Activated T-helper 1 cell treated with Interleukin-2 at 50 U/mL for 16 hours (primary cell): ENCODE measurements around the gene CEMIP.

Source experiments
- DNase-seq: peaks from one replicate; pipeline ENCODE4 v3.0.0-alpha.2; 2020; ENCODE audit warnings: low read depth

CEMIP gene

GRCh38 chr15:80822676-80823075, 43.5 kb downstream of the CEMIP start:
- no peak for DNase-seq

GRCh38 chr15:80823120-80823519, 44.0 kb downstream of the CEMIP start:
- no peak for DNase-seq

DNA sequence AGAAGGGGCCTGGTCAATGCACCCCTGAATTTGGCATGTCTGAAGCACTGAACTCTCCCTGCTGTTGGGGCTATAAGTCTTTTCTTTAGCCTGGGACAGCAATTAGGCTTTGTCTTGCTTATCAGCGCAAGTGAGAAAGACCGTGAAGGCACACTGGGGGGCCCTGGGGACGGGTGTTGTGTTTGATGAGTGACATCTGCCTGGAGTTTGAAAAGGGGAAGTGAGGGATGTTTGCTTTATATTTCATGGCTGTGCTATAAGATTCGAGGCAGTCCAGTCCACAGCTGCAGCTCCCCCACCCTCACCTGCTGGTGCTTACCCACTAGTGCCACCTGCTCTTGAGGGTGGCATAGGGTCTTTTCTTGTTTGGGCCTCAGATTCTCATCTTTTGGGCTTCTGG, 44.8 kb downstream of the CEMIP start:
- no peak for DNase-seq

DNA sequence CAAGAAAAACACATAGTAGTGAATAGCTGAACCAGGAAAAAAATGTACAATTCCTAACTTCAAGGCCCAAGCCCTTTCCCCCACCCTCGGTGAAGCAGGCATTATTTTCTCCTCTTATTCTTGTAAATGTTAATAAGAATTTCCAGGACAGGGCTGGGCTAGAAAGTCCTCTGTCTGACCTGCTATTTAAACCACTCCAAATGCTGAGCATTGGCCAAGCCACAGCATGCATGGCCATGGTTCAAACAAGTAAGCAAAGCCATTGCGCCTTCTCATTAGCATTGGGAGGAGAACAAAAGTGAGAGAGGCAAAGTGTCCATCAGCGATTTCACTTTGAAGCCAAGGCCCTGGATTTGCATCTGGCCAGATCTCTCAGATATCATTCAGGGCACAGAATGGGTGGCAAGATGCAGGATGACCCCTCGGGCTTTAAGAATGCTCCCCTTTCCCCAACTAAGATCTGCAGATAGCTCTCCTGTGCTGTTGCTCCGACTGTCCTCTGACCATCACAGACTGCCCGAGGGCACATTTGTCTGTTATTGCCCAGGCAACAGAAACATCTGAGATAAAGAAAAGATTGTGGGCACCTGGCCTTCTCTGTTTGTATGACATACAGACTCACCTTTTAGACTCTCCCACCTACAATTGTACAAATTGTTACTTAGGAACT, 46.3 kb downstream of the CEMIP start:
- no peak for DNase-seq

DNA sequence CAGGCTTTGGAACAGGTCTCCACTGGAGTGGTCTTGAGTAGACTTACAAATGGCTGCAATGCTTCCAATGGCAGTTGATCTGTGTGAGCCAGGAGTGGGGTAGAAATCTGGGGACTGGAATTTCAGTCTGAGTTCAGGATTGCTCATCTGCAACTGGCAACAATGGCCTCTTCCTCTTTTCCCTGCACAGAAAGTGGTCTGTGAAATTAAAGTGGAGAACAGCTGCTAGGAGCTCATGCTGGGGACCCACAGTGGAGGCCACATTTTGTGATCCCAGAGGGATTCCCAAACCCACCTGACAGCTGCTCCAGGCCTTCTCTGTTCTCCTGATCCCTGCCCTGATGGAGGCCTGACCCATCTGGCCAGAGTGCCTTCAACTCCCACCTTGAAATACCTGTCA, 49.6 kb downstream of the CEMIP start:
- DNase-seq: no peak

DNA sequence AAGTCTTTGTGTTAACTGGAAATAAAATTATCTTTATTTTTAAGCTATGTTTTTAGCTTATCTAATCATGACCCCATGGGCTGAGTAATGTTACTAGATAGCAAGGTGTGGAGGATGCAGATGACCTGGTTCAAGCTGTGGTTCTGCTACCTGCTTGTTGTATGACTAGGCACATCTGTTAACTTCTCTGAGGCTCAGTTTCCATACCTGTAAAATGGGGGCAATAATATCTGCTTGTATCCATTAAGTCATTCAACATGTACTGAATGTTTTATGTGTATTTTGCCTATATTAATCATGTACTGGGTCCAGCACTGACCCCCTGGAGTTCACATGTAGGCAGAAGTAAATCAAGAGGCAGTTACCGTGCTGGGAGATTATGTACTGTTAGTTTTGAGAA, 51.5 kb downstream of the CEMIP start:
- no peak for DNase-seq

GRCh38 chr15:80831192-80831591, 52.0 kb downstream of the CEMIP start:
- DNase-seq: no peak

GRCh38 chr15:80831606-80832224, 52.5 kb downstream of the CEMIP start:
- DNase-seq: no peak

DNA sequence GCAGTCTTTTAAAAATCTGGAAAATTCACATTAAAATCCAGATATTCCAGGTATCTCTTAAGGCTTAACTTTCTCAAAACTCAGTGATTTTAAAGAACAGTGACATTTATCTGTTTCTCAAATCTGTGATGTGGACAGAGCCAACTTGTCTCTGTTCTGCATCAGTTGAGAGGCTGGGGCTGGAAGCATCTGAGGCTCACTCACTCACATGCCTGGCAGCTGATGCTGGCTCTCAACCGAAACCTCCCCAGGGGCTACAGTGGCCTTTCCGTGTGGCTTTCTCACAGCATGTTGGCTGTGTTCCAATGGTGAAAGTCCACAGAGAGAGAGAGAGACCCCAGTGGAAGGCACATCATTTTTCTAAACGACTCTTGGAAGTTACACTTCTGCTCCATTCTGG, 53.5 kb downstream of the CEMIP start:
- no peak for DNase-seq

DNA sequence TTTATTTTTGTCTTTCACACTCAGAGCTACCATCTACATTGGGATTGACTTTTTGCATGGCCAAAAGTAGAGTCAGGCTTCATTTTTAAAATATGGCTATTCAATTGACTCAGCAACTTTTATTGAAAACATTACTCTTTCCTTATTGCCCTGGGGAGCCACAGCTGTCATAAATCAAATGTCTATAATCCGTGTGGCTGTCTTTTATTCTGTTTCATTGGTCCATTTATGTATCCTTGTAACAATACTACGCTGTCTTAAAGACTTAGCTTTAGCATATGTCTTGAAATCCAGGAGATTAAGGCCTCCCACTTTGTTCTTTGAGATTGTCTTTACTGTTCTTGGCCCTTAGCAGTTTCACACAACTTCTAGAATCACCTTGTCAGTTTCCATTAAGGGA, 55.2 kb downstream of the CEMIP start:
- no peak for DNase-seq

- DNase-seq: no peak
These were observed 55.7 kb downstream of the CEMIP start for GRCh38 chr15:80834906-80835305.

GRCh38 chr15:80835336-80835735, 56.2 kb downstream of the CEMIP start:
- no peak for DNase-seq

GRCh38 chr15:80836223-80836622, 57.1 kb downstream of the CEMIP start:
- no peak for DNase-seq

DNA sequence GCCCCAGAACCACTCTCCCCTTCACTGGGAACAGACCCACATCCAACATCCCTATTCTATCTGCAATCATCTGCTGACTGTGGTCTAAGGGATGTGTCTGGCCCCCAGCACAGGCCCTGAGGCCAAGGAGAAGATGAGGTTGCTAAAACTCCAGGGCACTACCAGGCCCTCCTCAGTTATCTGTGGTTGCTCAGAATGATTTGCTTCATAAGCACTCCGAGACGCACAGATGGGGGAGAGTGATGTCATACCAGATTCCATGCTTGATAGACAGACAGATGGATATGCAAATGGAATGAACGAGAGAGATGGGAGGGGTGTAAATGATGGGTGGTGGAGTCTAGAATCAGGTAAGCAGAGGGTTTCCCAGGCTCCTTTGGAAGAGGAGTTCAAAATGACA, 57.8 kb downstream of the CEMIP start:
- no peak for DNase-seq

DNA sequence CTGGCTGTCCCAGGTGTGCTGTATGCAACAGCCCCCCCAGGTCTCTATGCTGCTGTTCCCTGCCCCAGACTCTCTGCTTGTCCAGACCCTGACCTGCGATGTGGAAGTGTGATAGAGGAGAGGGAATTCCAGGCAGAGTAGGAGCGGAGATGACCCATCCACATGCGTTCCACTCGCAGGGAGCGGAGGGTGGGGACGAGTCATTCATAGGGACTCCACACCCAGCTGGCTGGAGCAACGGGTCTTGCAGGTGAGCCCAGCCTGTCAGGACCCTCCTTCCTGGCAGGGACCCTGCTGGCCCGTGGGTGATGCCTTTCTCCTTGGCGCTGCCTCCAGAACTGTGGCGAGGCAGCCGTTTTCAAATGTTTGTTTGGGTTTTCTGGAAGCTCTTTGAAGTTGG, 58.8 kb downstream of the CEMIP start:
- no peak for DNase-seq

GRCh38 chr15:80838666-80839065, 59.5 kb downstream of the CEMIP start:
- no peak for DNase-seq

DNA sequence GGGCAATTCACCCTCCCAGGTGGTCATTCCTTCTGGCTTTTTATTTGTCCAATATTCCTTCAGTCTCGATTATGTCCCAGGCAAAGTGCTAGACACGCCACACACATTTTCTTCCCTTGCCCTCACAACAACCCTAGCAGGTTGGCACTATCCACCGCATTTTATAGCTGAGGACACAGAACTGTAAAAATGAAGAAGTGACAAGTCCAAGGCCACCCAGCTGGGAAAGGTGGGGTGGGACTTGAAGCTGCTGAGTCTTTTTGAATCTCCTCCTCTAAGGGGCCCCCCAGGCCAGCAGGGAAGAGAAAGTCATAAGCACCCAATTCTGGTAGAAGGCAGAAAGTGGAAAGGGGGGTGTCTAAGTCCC, 60.6 kb downstream of the CEMIP start:
- no peak for DNase-seq

GRCh38 chr15:80840182-80841130, 61.3 kb downstream of the CEMIP start:
- no peak for DNase-seq

DNA sequence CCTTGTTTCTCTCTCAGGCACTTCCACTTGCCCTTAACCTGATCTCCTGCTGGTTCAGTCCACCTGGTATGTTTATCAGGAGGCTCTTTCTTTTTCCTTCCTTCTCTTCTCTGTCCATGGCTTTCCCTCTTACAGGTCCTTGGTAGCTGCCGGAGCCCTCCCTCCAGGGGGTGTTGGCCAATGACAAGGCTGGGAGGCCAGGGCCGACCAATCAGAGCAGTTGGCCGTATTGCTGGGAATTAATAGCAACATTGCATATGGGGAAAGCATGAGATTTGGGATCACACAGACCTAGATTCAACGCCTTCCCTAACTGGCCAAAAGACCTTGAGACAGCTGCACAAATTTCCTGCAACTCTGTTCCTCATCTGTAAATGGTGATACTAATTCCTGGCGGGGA, 62.4 kb downstream of the CEMIP start:
- DNase-seq: no peak

GRCh38 chr15:80844011-80844732, 65.0 kb downstream of the CEMIP start:
- no peak for DNase-seq

- DNase-seq: no peak
These were observed 67.1 kb downstream of the CEMIP start for GRCh38 chr15:80846031-80846815.

GRCh38 chr15:80849308-80849707, 70.1 kb downstream of the CEMIP start:
- no peak for DNase-seq
